Ovary (tissue), 9 donors: ENCODE results near the gene NT5DC4. TPM values are rescaled to one million over a fixed set of nuclear protein-coding genes. Genes with fewer than 3 reads are reported as not detected.

ENCODE experiments used
- DNase-seq, 5 donors: peaks; one replicate each; pipeline ENCODE4 v3.0.0-alpha.2; 2019 to 2020
- H3K27ac ChIP-seq, 2 donors: fragments of 200-600 bp; one replicate each; pipeline versions ENCODE4 v1.5.1 to v1.8.0; 2019 to 2022
- H3K27me3 ChIP-seq: fragments of 200-600 bp; one replicate; pipeline ENCODE4 v1.8.0; 2022
- H3K36me3 ChIP-seq: fragments of 200-600 bp; sonication (generic); one replicate; pipeline ENCODE4 v1.5.1; 2019
- H3K4me1 ChIP-seq: one replicate; pipeline ENCODE4 v1.8.1; 2013; ENCODE audit warnings: mild to moderate bottlenecking, moderate library complexity; ENCODE audit not compliant: insufficient read depth
- H3K4me3 ChIP-seq: fragments of 200-600 bp; sonication (generic); one replicate; pipeline ENCODE4 v1.5.1; 2017
- H3K9me3 ChIP-seq, 2 donors: fragments of 200-600 bp in 1 of 2; sonication (generic) in 1 of 2; one replicate each; pipeline versions ENCODE4 v1.5.1 to v1.8.1; 2013 to 2019; ENCODE audit warnings: mild to moderate bottlenecking in 1 of 2, moderate library complexity in 1 of 2
- EP300 ChIP-seq: sonication (generic); formaldehyde crosslinking; IDR thresholded peaks from one replicate; pipeline ENCODE4 v1.6.1; 2017; ENCODE audit warnings: antibody characterized with exemption
- POLR2A ChIP-seq: fragments of 450-650 bp; IDR thresholded peaks from one replicate; pipeline ENCODE4 v1.6.1; 2017; ENCODE audit warnings: antibody characterized with exemption, mild to moderate bottlenecking, moderate library complexity
- WGBS, 3 donors: extraction: QIAGEN DNeasy Blood & Tissue Kit in 1 of 3; methylation state at CpG; one replicate each; pipeline versions ENCODE4 v1.1.5 to v1.1.7; 2013 to 2017; 5-methylcytosine and 5-hydroxymethylcytosine counted together
- intact Hi-C, 4 donors: fragments of 100-400 bp; cut with DNase I; formaldehyde crosslinking; loops; one replicate each; pipeline versions ENCODE4 v1.11.0 to v1.15.1; 2022 to 2023
- polyA plus RNA-seq, 2 donors: library from polyadenylated mRNA; stranded (reverse); fragments of 200-250 nt in 1 of 2; fragments of 350-450 nt in 1 of 2; fragmentation: Illumina TruSeq in 1 of 2; extraction: RNeasy Lipid Tissue Mini Kit (QIAGEN cat#74804) in 1 of 2; gene quantifications; one replicate each; pipeline ENCODE4 v1.2.3, GENCODE V29; 2013 to 2014
- total RNA-seq, 7 donors: library from RNA; depleted of rRNA in 2 of 7; stranded (reverse); fragments of >200 nt in 2 of 7; fragmentation: NEBNext Ultra II Directional in 3 of 7; extraction: Animal tissue kit (Norgen Biotek cat#: 25700) in 3 of 7; gene quantifications; one replicate each; pipeline versions ENCODE4 v1.1.0 to v1.2.4, GENCODE V29; 2016 to 2023
- TF ChIP-seq, protein P1 (sequence below), 3 donors: fragments of 450-650 bp in 2 of 3; fragments of 200-600 bp in 1 of 3; IDR thresholded peaks; one replicate each; pipeline versions ENCODE4 v1.5.1 to v1.8.0; 2016 to 2022; ENCODE audit warnings: antibody characterized with exemption in 3 of 3, mild to moderate bottlenecking in 1 of 3
- donor health status: DM: no; HTN: no; CAD: no; lungs with moderate emphysema.
- donor health status: DM: no; HTN: no; CAD: no.
- donor health status: Bipolar disorder and iron deficiency.
- donor health status: DM: yes; HTN: yes; CAD: no.
- donor health status: DM: no; HTN: no; CAD: no.
- donor health status: DM: yes; HTN: yes; CAD: no.

The NT5DC4 gene
- total and polyA plus RNA-seq, 9 donors: not detected

DNA sequence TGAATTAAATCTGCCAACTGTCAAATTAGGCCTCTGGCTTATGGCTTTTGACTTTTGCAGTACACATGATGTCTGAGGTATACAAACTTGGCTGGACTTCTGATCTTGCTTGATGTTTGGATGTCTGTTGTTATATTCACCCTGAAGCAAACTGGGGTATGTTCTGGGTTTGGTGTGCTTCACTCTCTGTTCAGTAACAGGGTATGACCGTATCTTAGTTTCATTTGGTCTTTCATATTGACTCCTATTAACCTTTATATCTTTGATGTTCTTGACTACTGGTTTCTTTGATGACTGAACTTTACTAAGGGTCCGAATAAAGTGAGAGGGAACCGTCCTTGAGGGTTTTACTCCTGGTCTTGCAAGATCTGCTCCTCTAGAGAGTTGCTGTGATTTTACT lies 35.4 kb downstream of the NT5DC4 start:
- Histone ChIP-seq H3K4me3 (no peak overlapping the region), H3K27ac (no peak overlapping the region), H3K27me3 (no peaks in the 10 kb centered on the region), H3K4me1 (no peaks in the 10 kb centered on the region), H3K36me3 (no peaks in the 10 kb centered on the region), H3K9me3 (no peaks in the 10 kb centered on the region)
- intact Hi-C loops: no loop called here
- DNase-seq: no peak
- TF ChIP-seq, protein P1, sequence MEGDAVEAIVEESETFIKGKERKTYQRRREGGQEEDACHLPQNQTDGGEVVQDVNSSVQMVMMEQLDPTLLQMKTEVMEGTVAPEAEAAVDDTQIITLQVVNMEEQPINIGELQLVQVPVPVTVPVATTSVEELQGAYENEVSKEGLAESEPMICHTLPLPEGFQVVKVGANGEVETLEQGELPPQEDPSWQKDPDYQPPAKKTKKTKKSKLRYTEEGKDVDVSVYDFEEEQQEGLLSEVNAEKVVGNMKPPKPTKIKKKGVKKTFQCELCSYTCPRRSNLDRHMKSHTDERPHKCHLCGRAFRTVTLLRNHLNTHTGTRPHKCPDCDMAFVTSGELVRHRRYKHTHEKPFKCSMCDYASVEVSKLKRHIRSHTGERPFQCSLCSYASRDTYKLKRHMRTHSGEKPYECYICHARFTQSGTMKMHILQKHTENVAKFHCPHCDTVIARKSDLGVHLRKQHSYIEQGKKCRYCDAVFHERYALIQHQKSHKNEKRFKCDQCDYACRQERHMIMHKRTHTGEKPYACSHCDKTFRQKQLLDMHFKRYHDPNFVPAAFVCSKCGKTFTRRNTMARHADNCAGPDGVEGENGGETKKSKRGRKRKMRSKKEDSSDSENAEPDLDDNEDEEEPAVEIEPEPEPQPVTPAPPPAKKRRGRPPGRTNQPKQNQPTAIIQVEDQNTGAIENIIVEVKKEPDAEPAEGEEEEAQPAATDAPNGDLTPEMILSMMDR (IDR thresholded peaks at IDR 0.05): no peak
- no peak for TF ChIP-seq EP300
- no peak for TF ChIP-seq POLR2A
- 92 to 97% (median 97%) methylated on average over 3 of the region's 3 CpGs for WGBS, 3 donors

GRCh38 chr2:112757265-112757664 lies 36.4 kb downstream of the NT5DC4 start:
- DNase-seq: no peak
- TF ChIP-seq EP300 (no peak), POLR2A (no peak)
- TF ChIP-seq, protein P1 (IDR thresholded peaks at IDR 0.05): no peak
- Histone ChIP-seq H3K27me3 (no peaks in the 10 kb centered on the region), H3K4me1 (no peaks in the 10 kb centered on the region), H3K36me3 (no peaks in the 10 kb centered on the region), H3K4me3 (no peak overlapping the region), H3K9me3 (no peaks in the 10 kb centered on the region), H3K27ac (no peak overlapping the region)
- intact Hi-C loops: no loop called here
- WGBS, 3 donors: 94 to 100% (median 97%) methylated on average over 3 of the region's 3 CpGs

DNA sequence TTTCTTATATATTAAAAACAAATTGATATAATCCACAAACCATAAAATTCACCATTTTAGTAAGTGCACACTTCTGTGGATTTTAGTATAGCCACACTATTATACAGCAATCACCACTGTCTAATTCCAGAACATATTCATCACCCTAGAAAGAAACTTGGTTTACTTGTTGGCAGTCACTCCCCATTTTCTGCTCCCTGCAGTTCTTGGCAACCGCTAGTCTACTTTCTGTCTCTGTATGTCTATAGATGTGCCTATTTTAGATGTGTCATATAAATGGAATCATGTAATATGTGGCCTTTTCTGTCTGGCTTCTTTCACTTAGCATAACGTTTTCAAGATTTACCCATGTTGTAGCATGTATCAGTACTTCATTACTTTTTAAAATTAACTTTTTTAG lies 37.9 kb downstream of the NT5DC4 start:
- Histone ChIP-seq H3K27ac (no peak overlapping the region), H3K4me3 (no peak overlapping the region), H3K36me3 (no peaks in the 10 kb centered on the region), H3K9me3 (no peaks in the 10 kb centered on the region), H3K27me3 (no peaks in the 10 kb centered on the region), H3K4me1 (no peaks in the 10 kb centered on the region)
- no peak for DNase-seq
- TF ChIP-seq EP300 (no peak), POLR2A (no peak)
- TF ChIP-seq, protein P1 (IDR thresholded peaks at IDR 0.05): no peak
- intact Hi-C loops: no loop called here
- 82 to 86% (median 82%) methylated on average over 2 of the region's 2 CpGs for WGBS, 3 donors

GRCh38 chr2:112760149-112760548 lies 39.3 kb downstream of the NT5DC4 start:
- intact Hi-C loops: no loop called here
- Histone ChIP-seq H3K9me3 (no peaks in the 10 kb centered on the region), H3K4me1 (peaks cover 4% of the 10 kb centered on the region), H3K27me3 (no peaks in the 10 kb centered on the region), H3K4me3 (no peak overlapping the region), H3K27ac (no peak overlapping the region), H3K36me3 (no peaks in the 10 kb centered on the region)
- 91 to 98% (median 94%) methylated on average over 1 of the region's 1 CpG for WGBS, 3 donors
- DNase-seq: no peak
- TF ChIP-seq EP300 (no peak), POLR2A (no peak)
- TF ChIP-seq, protein P1 (IDR thresholded peaks at IDR 0.05): no peak

DNA sequence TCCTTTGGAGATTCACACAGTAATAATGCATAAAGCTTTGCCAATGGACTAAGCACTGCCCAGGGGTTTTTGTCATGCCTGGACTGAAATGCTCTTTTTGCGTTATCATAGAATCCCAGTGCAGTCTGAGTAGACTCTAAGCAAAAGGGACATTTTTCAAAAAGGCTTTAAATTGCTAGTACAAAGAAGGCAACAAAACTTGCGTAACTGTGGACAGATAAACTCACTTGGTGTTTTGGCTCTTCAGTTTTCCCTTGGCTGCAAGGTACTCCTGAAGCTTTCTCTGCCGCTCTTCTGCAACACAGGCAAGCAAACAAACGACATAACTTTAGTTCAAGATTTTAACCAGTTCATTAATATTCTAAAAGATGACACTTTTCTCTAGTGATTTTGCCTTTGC lies 41.5 kb downstream of the NT5DC4 start:
- no peak for DNase-seq
- 88 to 93% (median 91%) methylated on average over 4 of the region's 4 CpGs for WGBS, 3 donors
- no peak for TF ChIP-seq EP300
- no peak for TF ChIP-seq POLR2A
- TF ChIP-seq, protein P1 (IDR thresholded peaks at IDR 0.05): no peak
- Histone ChIP-seq H3K27ac (no peak overlapping the region), H3K36me3 (no peaks in the 10 kb centered on the region), H3K9me3 (no peaks in the 10 kb centered on the region), H3K4me3 (no peak overlapping the region), H3K4me1 (peaks cover 4% of the 10 kb centered on the region), H3K27me3 (no peaks in the 10 kb centered on the region)
- intact Hi-C loops: no loop called here
